GM21360 (cell line): ENCODE measurements around the gene RALGAPB.
"Not testable (repeated sequence)": the region's sequence is repeated elsewhere in the genome, so short reads cannot be mapped to it uniquely, and the experiment has no call there.

Source experiments
- ATAC-seq: cut with Tn5 transposase; IDR thresholded peaks from one replicate; pipeline ENCODE4 v1.9.1; 2021; ENCODE audit warnings: mild to moderate bottlenecking, moderate library complexity; ENCODE audit not compliant: unreplicated experiment

RALGAPB gene

DNA sequence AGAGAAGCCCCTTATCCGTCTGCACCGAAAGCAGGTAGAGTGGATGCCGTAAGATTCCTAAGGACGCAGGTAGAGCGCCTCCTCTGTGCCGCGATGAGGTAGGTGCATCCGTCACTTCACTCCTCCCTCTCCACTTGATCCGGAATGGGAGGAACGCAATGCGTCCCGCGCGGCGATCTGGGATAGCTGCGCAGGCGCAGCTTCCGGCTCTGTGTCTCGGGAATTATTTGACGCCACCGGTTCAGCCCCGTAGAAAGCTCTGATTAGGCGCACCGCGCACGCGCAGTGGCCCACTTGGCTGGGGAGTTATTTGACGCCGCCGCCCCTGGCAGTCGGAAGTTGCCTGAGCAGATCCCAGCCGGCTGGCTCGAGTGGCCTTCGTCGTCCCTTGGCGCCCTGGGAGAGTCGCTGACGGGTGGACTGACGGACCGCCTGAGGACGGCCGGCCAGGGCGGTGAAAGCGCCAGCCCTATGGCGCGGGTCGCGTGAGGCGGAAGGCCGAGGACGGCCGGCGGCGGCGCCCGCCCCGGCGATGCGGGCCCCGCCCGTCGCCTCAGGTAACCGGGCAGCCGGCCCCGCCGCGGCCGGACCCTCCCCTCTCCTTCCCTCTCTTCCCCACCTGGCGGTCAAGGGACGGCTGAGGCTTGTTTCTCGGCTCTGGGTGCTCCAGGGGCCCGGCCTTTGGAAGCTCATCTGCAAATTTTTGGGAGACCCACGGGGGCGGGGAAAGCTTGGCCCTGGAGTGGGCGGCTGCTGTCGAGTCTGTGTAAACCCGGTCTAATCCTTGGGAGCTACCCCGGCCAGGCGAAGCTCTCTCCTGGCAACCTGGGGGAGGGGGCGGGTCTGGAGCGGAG lies at the start of gene RALGAPB:
RALGAPB (plus strand) TSS at position 331 of the 854 bp plus-strand sequence. CDS start 15,590 bp downstream, outside the sequence.
- peak; percentile 82 for ATAC-seq

DNA sequence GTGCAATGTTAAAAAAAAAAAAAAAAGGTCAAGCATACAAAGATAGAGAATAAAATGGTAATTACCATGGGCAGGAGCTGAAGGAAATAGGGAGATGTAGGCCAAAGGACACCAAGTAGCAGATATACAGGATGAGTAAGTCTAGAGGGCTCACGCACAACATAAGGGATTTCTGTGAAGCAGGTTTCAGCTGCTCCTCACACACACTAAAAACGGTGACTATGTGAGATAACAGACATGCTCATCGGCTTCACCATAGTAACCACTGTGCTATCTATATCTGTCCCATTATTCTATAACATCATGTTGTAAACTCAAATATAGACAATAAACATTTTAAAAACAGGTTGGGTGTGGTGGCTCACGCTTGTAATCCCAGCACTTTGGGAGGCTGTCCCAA lies 49.1 kb upstream of the RALGAPB start:
- ATAC-seq, result no peak

GRCh38 chr20:38424401-38424800 lies 48.2 kb upstream of the RALGAPB start:
- no peak for ATAC-seq

GRCh38 chr20:38426006-38426897 lies 46.4 kb upstream of the RALGAPB start:
- no peak for ATAC-seq

GRCh38 chr20:38427655-38428023 lies 45.0 kb upstream of the RALGAPB start:
- ATAC-seq, result no peak

GRCh38 chr20:38428800-38429199 lies 43.8 kb upstream of the RALGAPB start:
- ATAC-seq, result no peak

DNA sequence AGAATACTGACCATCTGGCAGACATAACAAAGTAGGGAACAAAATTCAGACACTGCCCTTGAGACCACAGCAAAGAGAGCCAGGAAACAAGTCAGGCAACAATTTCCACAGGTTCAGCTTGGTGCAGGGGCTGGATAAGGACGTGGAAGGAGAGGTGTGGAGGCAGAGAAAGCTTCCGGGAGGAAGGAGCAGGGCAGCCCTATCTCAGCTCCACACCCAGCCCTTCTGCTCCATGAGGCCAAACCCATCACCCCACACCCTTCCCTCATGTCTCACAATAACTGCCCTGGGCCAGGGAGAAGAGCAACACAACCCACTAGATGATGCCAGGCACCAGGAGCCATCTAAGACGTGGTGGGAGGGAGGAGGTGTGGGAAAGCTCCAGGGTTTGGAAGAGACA lies 43.3 kb upstream of the RALGAPB start:
- ATAC-seq, result no peak

DNA sequence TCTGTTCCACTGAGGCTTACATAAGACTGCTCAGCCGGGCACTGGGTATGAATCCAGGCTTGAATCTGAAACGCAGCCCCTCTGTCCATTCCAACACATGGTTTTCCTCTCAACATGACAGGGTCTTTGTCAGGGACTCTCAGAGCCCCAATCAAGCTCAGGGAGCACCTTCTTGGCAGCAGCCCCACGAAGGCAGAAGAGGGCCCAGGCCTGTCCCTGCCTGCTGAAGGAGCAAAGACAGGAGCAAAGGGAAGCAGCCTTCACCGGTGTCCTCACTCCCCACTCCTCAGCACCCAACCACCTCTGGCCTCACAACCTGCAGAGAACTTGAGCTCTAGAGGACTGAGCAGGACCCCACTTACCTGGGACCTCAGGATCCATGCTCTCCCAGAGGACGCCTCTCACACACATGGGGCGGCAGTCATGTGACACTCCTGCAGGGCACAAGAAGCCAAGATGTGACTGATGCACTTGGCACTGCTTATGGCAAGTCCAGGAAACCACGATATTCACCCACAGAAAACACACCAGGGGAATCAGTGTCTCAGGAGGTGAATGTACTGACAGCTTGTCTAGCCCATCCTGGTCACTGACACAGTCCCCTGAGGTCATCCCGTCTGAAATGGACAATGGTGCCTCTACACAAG lies 41.8 kb upstream of the RALGAPB start:
- ATAC-seq, result no peak

- ATAC-seq, result no peak
These were observed 40.4 kb upstream of the RALGAPB start for GRCh38 chr20:38432292-38432691.

DNA sequence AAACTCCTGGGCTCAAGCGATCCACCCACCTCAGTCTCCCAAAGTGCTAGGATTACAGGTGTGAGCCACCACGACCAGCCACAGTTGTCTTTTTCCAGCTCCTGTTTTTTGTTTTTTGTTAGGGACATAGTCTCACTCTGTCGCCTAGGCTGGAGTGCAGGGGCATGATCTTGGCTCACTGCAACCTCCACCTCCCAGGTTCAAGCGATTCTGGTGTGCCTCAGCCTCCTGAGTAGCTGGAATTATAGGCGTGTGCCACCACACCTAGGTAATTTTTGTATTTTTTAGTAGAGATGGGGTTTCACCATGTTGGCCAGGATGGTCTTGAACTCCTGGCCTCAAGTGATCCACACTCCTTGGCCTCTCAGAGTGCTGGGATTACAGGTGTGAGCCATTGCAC lies 39.8 kb upstream of the RALGAPB start:
- not testable (repeated sequence) for ATAC-seq

DNA sequence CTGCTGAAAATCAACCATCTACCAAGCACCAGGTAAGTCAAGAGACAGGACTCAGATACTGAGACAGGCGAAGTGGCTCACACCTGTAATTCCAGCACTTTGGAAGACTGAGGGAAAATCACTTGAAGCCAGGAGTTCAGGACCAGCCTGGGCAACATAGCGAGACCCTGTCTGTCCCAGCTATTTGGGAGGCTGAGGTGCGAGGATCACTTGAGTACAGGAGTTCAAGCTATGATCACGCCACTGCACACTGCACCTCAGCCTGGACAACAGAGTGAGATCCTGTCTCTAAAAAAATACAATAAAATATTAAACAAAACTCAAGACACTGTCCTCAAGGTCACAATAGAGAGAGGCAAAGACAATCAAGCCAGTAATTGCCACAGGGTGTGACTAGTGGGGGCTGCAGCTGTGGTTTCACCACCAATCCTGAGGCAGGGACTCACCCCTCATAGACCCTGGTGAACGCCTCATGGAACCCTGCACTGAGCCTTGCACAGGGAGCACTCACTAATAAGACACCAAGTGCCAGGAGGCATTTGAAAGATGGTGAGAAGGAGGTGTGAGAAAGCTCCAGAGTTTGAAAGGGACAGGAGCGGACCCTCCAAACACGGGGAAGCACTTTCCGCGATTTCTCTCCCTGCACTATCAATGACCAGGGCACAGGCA lies 39.2 kb upstream of the RALGAPB start:
- ATAC-seq, result no peak

- ATAC-seq, result no peak
These were observed 38.3 kb upstream of the RALGAPB start for GRCh38 chr20:38434301-38434741.

DNA sequence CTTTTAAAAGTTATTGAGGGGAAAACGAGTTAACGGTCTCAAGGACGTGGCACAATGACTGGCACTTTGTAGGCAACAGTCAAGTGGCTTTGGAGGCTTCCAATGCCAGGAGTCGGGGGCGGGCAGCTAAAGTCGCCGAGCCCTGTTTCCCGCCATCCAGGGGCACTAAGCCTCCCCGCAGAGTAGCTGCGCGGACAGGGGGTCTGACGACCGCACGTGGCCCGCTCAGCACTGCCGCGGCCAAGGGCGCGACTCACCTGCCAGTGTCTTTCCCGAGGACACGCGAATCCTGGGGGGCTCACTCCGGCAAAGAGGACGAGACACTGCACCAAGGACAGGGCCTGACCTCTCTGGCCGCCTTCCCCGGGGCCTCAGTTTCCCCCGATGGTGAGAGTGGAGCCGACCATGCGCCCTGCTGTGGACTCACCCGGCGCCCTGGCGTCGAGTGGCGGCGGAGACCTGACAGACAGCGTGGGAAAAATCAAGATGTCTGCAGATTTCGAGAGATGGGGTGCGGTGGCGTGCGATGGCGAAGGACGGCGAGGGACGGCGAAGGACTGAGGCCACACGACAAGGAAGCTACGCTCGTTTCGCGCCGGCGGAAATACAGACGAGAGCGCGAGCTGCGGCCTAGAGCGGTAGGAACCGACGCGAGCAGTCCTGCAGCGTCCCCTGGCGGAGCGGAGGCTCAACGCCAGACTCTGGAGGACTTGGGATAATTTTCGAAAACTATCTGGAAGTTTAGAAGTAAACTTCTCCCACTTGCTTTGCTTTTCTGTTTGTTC lies 37.7 kb upstream of the RALGAPB start, which contains the start of gene SNHG17:
SNHG17 (minus strand) TSS at position 559 of the 785 bp plus-strand sequence.
- peak; percentile 78 for ATAC-seq

GRCh38 chr20:38435555-38435939 lies 37.1 kb upstream of the RALGAPB start:
- no peak for ATAC-seq

- ATAC-seq, result no peak
These were observed 34.8 kb upstream of the RALGAPB start for GRCh38 chr20:38437796-38438195.

DNA sequence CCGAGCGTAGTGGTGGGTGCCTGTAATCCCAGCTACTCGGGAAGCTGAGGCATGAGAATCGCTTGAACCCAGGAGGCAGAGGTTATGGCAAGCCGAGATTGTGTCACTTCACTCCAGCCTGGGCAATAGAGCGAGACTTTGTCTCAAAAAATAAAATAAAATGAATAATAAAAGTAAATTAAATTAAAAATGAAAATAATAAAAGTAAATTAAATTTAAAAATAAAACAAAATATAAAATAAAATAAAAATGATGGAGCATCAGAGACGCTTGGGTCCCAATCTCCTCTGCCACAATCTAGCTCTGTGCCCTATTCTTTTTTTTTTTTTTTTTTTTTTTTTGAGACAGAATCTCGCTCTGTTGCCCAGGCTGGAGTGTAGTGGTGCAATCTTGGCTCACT lies 31.5 kb upstream of the RALGAPB start:
- not testable (repeated sequence) for ATAC-seq

DNA sequence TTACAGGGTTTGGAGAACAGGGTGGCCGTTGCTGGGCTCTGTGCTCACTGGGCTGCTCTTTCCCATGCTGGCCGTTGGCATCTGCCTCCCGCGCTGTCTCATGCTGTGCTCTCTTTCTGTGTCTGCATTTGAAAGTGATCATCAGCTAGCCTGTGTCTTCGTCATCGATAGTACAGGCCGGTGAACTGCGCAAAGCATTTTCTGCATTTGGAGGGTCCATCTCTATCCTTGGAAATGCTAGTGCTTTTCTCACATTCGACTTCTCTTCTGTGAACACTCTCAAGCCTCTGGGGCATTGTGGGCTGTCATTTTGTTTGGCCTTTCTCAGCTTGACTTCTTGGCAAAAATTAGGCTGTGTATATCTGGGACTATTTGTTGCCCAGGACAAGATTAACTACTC lies 30.7 kb upstream of the RALGAPB start:
- ATAC-seq, result no peak

DNA sequence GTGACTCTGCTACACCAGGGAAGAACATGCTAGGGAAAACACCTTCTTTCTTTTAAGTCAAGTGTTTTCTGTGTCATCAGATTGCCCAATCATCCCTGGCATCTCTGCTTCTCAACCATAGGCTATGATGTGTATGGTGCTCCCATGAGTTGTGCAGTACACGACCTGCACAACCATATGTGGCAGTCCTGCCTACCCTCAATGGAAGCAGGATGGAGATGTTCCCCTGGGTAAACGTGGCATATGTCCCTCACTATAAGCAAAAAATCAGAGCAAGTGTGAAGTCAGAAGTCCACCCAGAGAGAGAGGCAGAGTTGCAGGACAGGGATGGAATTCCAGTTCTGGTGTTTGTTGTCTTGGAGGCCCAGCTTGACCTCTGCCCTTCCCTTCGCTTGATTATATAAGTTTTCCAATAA lies 27.3 kb upstream of the RALGAPB start:
- ATAC-seq, result no peak

- no peak for ATAC-seq
These were observed 26.7 kb upstream of the RALGAPB start for GRCh38 chr20:38445901-38446425.
